ENCODE measurements around the gene GABARAPL2.

Gene GABARAPL2

DNA sequence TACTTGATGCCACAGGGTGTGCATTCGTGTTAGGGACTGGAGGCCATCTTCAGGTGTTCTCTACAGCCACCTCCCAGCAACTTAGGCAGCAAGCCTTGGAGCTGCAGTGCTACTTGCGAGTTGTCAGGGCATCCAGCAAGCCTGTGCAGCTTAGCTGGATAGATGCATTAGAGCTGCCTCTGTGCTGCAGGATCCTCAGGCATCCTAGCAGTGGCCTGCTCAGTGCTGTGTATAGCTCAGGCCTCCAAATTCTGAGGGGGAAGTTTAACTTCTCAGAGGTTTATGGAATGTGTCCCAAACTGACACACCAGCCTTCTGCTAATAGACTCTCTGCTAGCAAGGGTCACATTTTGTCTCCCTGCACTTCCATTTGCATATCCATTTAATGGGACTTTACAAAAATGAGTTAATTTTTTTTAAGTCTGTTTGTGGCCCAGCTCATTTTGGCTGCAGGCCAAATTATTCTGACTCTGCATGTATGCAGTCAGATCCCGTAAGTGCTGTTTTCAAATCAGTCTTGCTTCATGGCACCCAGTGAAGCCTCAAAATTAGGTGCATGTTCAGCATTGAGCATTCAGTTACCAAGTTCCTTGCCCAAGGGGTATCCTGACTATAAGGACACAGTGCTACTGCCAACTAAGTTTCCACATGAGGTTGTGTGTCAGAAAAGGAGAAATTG lies 6.8 kb downstream of the GABARAPL2 start:
- H3K36me3 ChIP-seq: peaks cover 82% of the 10 kb centered on the region
- no peaks in the 10 kb centered on the region for H3K9me3 ChIP-seq
- H3K4me3 ChIP-seq (ENCODE audit: low read depth, low read length): no peak overlapping the region
- no peak for DNase-seq
- H3K4me1 ChIP-seq: no peaks in the 10 kb centered on the region
- TF ChIP-seq, protein P1, sequence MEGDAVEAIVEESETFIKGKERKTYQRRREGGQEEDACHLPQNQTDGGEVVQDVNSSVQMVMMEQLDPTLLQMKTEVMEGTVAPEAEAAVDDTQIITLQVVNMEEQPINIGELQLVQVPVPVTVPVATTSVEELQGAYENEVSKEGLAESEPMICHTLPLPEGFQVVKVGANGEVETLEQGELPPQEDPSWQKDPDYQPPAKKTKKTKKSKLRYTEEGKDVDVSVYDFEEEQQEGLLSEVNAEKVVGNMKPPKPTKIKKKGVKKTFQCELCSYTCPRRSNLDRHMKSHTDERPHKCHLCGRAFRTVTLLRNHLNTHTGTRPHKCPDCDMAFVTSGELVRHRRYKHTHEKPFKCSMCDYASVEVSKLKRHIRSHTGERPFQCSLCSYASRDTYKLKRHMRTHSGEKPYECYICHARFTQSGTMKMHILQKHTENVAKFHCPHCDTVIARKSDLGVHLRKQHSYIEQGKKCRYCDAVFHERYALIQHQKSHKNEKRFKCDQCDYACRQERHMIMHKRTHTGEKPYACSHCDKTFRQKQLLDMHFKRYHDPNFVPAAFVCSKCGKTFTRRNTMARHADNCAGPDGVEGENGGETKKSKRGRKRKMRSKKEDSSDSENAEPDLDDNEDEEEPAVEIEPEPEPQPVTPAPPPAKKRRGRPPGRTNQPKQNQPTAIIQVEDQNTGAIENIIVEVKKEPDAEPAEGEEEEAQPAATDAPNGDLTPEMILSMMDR (IDR thresholded peaks at IDR 0.05; ENCODE audit: low read depth, low read length): no peak
- no peaks in the 10 kb centered on the region for H3K27me3 ChIP-seq

DNA sequence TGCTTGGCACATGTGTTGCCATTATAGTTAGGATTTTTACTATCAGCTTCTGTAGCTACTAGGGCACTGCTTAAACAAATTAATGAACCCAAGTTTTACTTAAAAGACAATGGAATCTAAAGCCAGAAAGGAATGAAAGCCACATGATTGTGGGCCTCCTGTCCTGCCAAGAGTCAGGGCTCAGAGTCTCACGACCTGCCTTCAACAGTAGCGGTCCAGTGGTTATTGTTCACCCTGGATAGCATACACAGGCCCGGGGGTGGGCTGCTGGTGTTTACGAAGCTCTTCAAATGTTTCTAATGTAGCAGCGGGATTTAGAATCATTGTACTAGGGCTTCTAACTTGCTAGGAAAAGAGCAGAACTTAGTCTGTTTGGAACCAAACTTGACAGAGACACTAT lies 7.8 kb downstream of the GABARAPL2 start:
- Histone ChIP-seq H3K27me3 (no peaks in the 10 kb centered on the region), H3K4me1 (no peaks in the 10 kb centered on the region), H3K36me3 (peaks cover 78% of the 10 kb centered on the region), H3K9me3 (no peaks in the 10 kb centered on the region), H3K4me3 (ENCODE audit: low read depth, low read length) (no peak overlapping the region)
- TF ChIP-seq, protein P1 (IDR thresholded peaks at IDR 0.05; ENCODE audit: low read depth, low read length): no peak
- no peak for DNase-seq

DNA sequence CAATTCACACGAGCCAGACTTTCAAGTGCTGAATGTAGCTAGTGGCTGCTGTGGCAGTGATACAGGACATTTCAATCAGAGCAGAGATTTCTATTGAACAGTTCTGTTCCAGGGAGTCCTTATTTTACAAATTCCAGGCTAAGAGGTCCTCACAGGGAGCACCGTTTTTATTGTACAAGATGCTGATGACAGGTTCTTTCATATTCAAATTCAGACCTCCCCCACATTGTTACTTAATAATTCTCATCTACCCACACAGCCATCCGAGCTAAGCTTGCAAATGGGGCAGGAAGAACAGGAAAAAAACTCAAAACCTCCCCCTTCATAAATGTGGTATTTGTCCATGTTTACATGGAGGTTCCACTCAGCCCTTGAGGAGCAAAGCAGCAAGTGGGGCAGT lies 9.8 kb downstream of the GABARAPL2 start:
- H3K27me3 ChIP-seq: no peaks in the 10 kb centered on the region
- H3K4me3 ChIP-seq (ENCODE audit: low read depth, low read length): no peak overlapping the region
- H3K9me3 ChIP-seq: no peaks in the 10 kb centered on the region
- no peaks in the 10 kb centered on the region for H3K4me1 ChIP-seq
- no peak for DNase-seq
- peaks cover 63% of the 10 kb centered on the region for H3K36me3 ChIP-seq
- TF ChIP-seq, protein P1 (IDR thresholded peaks at IDR 0.05; ENCODE audit: low read depth, low read length): no peak

DNA sequence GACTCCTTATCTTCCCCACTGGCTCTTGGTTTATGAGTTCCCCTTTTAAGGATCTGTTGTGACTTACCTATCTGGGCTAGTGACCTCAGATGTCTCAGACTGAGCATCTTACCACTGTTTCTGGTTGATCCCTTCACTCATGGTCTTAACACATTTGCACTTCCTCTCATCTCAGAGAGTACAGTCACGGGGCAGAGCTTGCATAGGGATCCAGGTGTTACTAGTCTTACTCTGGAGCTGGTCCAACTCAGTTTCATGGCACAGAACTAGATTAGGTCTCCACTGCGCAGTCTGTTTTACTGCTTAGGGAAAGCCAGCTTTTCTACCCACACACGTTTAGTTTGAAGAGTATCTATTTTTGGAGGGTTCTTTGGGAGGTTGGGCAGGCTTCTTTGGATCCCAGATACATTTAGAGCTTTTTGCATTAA lies 10.2 kb downstream of the GABARAPL2 start:
- no peaks in the 10 kb centered on the region for H3K9me3 ChIP-seq
- DNase-seq: no peak
- TF ChIP-seq, protein P1 (IDR thresholded peaks at IDR 0.05; ENCODE audit: low read depth, low read length): no peak

DNA sequence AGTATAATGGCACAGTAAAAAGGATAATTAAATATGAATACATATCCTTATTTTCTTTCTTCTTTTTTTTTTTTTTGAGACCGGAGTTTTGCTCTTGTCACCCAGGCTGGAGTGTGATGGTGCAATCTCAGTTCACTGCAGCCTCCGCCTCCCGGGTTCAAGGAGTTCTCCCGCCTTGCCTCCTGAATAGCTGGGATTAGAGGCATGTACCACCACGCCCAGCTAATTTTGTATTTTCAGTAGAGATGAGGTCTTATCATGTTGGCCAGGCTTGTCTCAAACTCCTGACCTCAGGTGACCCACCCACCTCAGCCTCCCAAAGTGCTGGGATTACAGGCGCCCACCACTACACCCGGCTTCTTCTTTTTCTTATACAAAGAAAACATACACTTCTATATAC lies 12.0 kb downstream of the GABARAPL2 start:
- H3K4me1 ChIP-seq: no peaks in the 10 kb centered on the region
- H3K36me3 ChIP-seq: peaks cover 41% of the 10 kb centered on the region
- no peaks in the 10 kb centered on the region for H3K27me3 ChIP-seq
- DNase-seq: no peak
- TF ChIP-seq, protein P1 (IDR thresholded peaks at IDR 0.05; ENCODE audit: low read depth, low read length): no peak
- no peak overlapping the region for H3K4me3 ChIP-seq (ENCODE audit: low read depth, low read length)
- no peaks in the 10 kb centered on the region for H3K9me3 ChIP-seq

More for the DNA sequence above, 10.2 kb downstream of the GABARAPL2 start:
- Histone ChIP-seq H3K27me3 (no peaks in the 10 kb centered on the region), H3K4me3 (ENCODE audit: low read depth, low read length) (no peak overlapping the region), H3K4me1 (no peaks in the 10 kb centered on the region), H3K36me3 (peaks cover 59% of the 10 kb centered on the region)

DNA sequence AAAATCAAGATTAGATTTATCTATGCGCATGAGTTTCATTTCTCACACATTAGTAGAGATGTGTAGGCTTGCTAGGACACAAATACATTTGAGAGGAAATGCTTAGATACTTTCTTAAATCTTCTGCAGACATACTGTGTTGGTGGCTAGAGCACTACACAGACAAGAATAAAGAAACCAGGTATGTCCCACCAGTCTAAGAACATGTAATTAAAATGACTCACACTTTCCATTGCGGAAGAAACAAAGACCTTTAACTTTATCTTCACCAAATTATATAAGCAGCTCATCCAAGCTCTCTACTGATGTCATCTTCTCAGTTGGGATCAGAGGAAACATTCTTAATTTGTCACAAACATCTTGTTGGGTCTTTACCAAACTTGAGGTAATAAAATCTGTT lies 12.5 kb downstream of the GABARAPL2 start:
- no peak for DNase-seq
- peaks cover 36% of the 10 kb centered on the region for H3K36me3 ChIP-seq
- H3K27me3 ChIP-seq: no peaks in the 10 kb centered on the region
- TF ChIP-seq, protein P1 (IDR thresholded peaks at IDR 0.05; ENCODE audit: low read depth, low read length): no peak
- no peak overlapping the region for H3K4me3 ChIP-seq (ENCODE audit: low read depth, low read length)
- no peaks in the 10 kb centered on the region for H3K4me1 ChIP-seq
- no peaks in the 10 kb centered on the region for H3K9me3 ChIP-seq

Measured in BE2C (cell line).